SU-DHL-6 (cell line): ENCODE data around the gene LIME1.

Experiments used
- H2AFZ ChIP-seq: fragments of 200-600 bp; sonication (generic); 2 replicates; pipeline ENCODE4 v1.6.1; 2014; ENCODE audit warnings: low read depth, mild to moderate bottlenecking, moderate library complexity, mixed read lengths, antibody characterized with exemption, low read length; ENCODE audit not compliant: severe bottlenecking
- H3F3A ChIP-seq: fragments of 200-600 bp; shearing (Covaris generic); 2 replicates; pipeline ENCODE4 v1.6.0; 2016; ENCODE audit warnings: antibody characterized with exemption, mild to moderate bottlenecking; ENCODE audit not compliant: insufficient read depth
- H3K27ac ChIP-seq: fragments of 200-600 bp; sonication (generic); 2 replicates; pipeline ENCODE4 v1.5.1; 2016; ENCODE audit warnings: low read depth, mild to moderate bottlenecking, low read length, moderate library complexity, mixed read lengths
- H3K27me3 ChIP-seq: fragments of 200-600 bp; sonication (generic), shearing (Covaris generic); 2 replicates; pipeline ENCODE4 v1.6.0; 2014; ENCODE audit warnings: mild to moderate bottlenecking, low read length
- H3K36me3 ChIP-seq: fragments of 200-600 bp; sonication (generic); 2 replicates; pipeline ENCODE4 v1.6.1; 2014; ENCODE audit warnings: mild to moderate bottlenecking, low read length, mixed read lengths
- H3K4me2 ChIP-seq: fragments of 300-600, 200-600 bp; shearing (Covaris generic), sonication (generic); 2 replicates; pipeline ENCODE4 v1.6.0; 2014; ENCODE audit warnings: low read length, low read depth, mild to moderate bottlenecking; ENCODE audit not compliant: poor library complexity, severe bottlenecking
- H3K4me3 ChIP-seq: fragments of 200-600 bp; sonication (generic); 2 replicates; pipeline ENCODE4 v1.5.1; 2014; ENCODE audit warnings: antibody characterized with exemption, low read length, mild to moderate bottlenecking, mixed read lengths; ENCODE audit not compliant: insufficient read depth, poor library complexity, severe bottlenecking
- H3K79me2 ChIP-seq: fragments of 200-600 bp; sonication (generic); 2 replicates; pipeline ENCODE4 v1.6.1; 2014; ENCODE audit warnings: mild to moderate bottlenecking, low read length, moderate library complexity; ENCODE audit not compliant: insufficient read depth
- H3K9ac ChIP-seq: fragments of 200-600 bp; sonication (generic); 2 replicates; pipeline ENCODE4 v1.7.0; 2014; ENCODE audit warnings: mild to moderate bottlenecking, low read length
- H3K9me2 ChIP-seq: fragments of 200-600 bp; sonication (generic); replicated peaks from 2 replicates; pipeline ENCODE4 v1.6.1; 2014; ENCODE audit warnings: low read length; ENCODE audit not compliant: insufficient read depth
- H3K9me3 ChIP-seq: fragments of 200-600 bp; sonication (generic); 2 replicates; pipeline ENCODE4 v1.6.1; 2014; ENCODE audit warnings: low read length, mixed read lengths; ENCODE audit not compliant: insufficient read depth
- H4K20me1 ChIP-seq: fragments of 200-600 bp; sonication (generic); 2 replicates; pipeline ENCODE4 v1.6.1; 2014; ENCODE audit warnings: low read depth, mild to moderate bottlenecking, antibody characterized with exemption, low read length, moderate library complexity, mixed read lengths
- EZH2phosphoT487 ChIP-seq: fragments of 200-600 bp; sonication (generic), shearing (Covaris generic); conservative IDR thresholded peaks from 2 replicates; pipeline ENCODE4 v1.6.1; 2018; ENCODE audit warnings: mild to moderate bottlenecking, antibody characterized with exemption, low read length, moderate library complexity, mixed read lengths
- TF ChIP-seq, protein P1 (sequence below): fragments of 200-600 bp; sonication (generic); IDR thresholded peaks from one replicate; pipeline ENCODE4 v1.5.1; 2017; ENCODE audit warnings: antibody characterized with exemption, mild to moderate bottlenecking, low read length, moderate library complexity; ENCODE audit not compliant: insufficient read depth, poor library complexity, severe bottlenecking

Gene LIME1

DNA sequence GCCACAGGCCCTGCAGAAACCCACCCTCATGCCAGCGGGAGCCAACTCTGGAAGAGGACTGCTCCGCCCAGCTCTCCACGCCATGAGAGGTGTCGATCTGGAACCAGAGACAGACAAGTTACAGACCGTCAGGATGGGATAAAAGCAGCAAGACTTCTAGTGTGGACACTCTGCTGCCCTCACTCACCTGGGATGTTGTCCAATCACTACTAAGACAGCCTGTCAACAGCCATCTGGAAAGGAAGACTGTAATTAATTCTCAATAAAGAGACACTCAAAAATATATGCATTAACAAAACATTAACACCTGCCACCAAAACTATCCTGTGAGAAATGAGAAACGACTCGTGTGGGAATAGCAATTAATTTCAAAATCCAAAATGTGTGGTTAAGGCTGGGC lies 31.4 kb downstream of the LIME1 start:
- Histone ChIP-seq H2AFZ (no peak overlapping the region), H3K4me2 (no peak overlapping the region), H3K36me3 (no peaks in the 10 kb centered on the region), H3K9me2 (no peaks in the 10 kb centered on the region), H3K27me3 (no peaks in the 10 kb centered on the region), H3K9me3 (no peaks in the 10 kb centered on the region), H4K20me1 (no peaks in the 10 kb centered on the region), H3K4me3 (no peak overlapping the region), H3K9ac (no peak overlapping the region), H3F3A (no peaks in the 10 kb centered on the region), H3K79me2 (no peaks in the 10 kb centered on the region), H3K27ac (no peak overlapping the region)
- TF ChIP-seq EZH2phosphoT487: no peak
- TF ChIP-seq, protein P1, sequence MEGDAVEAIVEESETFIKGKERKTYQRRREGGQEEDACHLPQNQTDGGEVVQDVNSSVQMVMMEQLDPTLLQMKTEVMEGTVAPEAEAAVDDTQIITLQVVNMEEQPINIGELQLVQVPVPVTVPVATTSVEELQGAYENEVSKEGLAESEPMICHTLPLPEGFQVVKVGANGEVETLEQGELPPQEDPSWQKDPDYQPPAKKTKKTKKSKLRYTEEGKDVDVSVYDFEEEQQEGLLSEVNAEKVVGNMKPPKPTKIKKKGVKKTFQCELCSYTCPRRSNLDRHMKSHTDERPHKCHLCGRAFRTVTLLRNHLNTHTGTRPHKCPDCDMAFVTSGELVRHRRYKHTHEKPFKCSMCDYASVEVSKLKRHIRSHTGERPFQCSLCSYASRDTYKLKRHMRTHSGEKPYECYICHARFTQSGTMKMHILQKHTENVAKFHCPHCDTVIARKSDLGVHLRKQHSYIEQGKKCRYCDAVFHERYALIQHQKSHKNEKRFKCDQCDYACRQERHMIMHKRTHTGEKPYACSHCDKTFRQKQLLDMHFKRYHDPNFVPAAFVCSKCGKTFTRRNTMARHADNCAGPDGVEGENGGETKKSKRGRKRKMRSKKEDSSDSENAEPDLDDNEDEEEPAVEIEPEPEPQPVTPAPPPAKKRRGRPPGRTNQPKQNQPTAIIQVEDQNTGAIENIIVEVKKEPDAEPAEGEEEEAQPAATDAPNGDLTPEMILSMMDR: no peak

DNA sequence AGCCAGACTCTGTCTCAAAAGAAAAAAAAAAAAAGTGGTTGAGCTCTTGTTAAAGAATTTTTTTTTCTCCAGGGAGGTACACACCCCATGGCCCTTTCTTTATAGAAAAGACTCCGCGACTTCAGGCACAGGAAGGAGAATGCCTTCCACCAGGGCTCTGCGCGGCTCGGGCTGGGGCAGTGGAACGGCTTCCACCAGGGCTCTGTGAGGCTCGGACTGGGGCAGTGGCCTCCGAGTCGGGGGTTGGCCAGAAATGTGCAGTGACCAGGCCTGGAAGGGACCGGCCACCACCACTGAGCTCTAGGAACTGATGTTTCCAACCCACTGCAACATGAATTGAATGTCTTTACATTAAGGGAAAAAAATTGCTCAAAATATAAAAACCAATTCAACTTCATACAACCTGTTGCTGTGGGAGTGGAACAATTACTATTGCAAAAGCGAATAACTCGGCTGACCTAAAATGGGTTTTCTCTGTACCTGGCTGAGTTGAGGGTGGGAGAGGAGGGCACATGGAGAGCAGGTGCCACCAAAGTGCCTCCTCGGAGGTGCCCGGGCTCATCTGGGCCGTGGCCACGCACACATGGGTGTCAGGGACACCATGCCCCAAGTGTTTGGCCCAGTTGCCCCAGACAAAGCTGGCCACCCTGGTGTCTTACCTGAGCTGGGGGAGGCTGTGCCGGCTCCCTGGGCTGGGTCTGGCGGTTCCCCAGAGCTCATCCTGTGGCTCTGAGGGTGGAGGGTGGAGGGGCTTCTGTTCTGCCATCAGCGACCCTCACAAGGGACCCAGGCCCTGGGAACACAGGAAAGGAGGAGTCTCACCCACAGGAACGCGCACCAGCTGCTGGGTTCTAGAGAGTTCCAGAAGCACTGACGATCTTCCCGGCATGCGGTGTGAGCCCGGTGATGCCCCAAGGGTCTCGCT lies 32.4 kb downstream of the LIME1 start:
- Histone ChIP-seq H3K27me3 (no peaks in the 10 kb centered on the region), H4K20me1 (no peaks in the 10 kb centered on the region), H3K9me3 (no peaks in the 10 kb centered on the region), H3F3A (no peaks in the 10 kb centered on the region), H3K36me3 (no peaks in the 10 kb centered on the region), H2AFZ (no peak overlapping the region), H3K9ac (no peak overlapping the region), H3K27ac (no peak overlapping the region), H3K4me2 (no peak overlapping the region), H3K9me2 (no peaks in the 10 kb centered on the region), H3K4me3 (no peak overlapping the region), H3K79me2 (no peaks in the 10 kb centered on the region)
- TF ChIP-seq, protein P1: no peak
- no peak for TF ChIP-seq EZH2phosphoT487

DNA sequence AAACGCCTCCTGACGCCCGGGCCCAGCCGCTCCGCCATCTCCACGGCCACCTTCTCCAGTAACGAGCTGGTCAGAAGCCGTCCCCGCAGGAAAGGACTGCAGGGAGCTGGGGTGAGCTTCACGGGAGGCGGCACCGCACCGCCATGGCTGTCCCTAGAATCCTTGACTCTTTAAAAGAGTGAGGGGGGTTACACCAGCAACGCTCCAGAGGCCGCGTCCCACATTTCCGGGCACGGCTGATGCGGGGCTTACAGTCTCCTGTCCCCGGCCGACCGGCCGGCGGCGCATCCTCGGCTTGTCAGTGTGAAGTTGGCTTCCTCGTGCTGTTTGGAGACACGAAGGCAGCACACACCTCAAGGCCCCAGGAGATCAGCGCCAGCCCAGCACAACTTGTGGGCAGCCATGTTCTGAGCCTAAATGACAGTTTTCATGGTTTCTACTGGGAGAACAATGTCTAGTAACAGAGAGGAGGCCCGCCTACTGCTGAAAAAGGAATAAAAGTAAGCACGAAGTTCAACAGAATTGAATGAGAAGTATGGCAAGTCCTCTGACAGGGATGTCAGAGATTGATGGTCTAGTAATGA lies 33.5 kb downstream of the LIME1 start:
- Histone ChIP-seq H4K20me1 (no peaks in the 10 kb centered on the region), H3K36me3 (no peaks in the 10 kb centered on the region), H3F3A (no peaks in the 10 kb centered on the region), H3K4me3 (no peak overlapping the region), H3K27me3 (no peaks in the 10 kb centered on the region), H3K9me2 (no peaks in the 10 kb centered on the region), H2AFZ (no peak overlapping the region), H3K9me3 (no peaks in the 10 kb centered on the region), H3K27ac (no peak overlapping the region), H3K9ac (no peak overlapping the region), H3K4me2 (no peak overlapping the region), H3K79me2 (no peaks in the 10 kb centered on the region)
- TF ChIP-seq EZH2phosphoT487: no peak
- TF ChIP-seq, protein P1: no peak
